GM21526 (cell line): ENCODE results near the gene POLD4.

ENCODE experiments used
- ATAC-seq: cut with Tn5 transposase; IDR thresholded peaks from one replicate; pipeline ENCODE4 v1.9.1; 2021; ENCODE audit warnings: moderate library complexity; ENCODE audit not compliant: unreplicated experiment, low FRiP score

POLD4 gene

DNA sequence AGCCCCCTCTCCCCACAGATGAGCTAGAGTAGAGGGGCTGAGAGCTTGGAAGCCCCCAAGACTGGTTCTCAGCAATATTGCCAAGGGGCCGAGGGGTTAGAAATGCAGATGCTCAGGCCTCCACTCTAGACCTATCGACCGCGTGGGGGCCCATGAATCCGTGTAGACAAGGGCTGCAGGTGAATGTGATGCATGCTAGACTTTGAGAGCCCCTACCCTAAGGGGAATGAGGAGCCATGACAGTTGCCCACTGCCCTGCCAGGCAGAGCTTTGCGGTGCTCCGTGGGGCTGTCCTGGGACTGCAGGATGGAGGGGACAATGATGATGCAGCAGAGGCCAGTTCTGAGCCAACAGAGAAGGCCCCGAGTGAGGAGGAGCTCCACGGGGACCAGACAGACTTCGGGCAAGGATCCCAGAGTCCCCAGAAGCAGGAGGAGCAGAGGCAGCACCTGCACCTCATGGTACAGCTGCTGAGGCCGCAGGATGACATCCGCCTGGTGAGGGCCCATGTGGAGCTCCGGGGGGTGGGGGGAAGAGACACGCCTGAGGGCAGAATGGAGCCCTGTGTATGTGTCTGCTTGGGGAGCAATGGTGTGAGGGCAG, 48.7 kb downstream of the POLD4 start:
- ATAC-seq = no peak

DNA sequence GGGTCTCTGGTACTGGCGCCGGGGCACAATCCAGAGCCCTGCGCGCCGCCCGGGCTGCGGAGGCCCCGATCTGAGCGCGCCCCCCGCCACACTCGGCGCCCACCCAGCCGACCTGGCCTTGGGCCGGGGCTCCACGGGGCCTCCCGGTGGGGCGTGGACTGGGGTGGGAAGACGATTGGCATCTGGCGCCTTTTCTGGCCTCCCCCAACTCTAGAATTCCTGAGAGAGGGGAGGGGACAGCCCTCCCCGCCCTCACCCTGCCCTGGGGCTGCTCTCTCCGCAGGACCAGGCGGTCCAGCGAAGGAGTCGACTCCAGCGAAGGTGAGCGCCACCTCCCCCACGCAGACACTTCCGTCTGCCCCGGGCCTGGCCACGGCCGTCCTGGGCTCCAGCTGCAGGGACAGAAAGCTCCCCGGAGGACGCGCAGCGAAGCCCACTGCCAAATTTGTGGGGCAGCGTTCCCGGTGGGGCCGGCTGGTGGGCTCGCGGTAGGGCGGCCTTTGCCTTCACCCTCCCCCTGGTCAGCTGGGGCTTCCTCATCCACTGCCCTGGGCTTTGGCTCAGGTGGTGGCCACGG, 49.4 kb downstream of the POLD4 start:
- ATAC-seq = no peak

DNA sequence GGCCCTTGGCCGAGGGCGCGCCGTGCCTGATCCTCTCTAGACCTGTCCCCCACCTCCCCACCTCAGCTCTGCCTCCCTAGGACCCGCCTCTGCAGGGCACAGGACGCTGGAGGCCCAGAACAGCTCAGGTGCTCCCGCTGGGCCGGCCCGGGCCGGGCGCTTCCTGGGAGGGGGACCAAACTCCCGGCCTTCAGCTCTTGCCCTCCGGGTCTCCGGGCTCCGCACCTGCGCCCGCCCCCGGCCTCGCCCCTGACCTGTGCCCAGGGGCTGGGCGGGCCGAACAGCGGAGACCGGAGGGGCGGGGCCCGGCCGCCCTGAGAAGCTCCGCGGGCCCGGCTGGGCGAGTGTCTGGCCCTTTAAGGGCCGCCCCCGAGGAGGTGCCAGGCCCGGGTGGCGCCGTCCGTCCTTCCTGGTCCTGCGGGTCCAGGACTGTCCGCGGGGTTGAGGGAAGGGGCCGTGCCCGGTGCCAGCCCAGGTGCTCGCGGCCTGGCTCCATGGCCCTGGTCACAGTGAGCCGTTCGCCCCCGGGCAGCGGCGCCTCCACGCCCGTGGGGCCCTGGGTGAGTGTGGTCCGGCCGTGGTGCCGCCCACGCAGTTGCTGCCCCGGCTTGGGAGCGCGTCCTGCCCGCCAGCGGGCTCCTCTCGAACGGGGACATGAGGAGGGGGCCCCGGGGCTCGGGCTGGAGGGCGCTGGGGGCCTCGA, 50.1 kb downstream of the POLD4 start, which contains the start of gene SSH3:
SSH3 (plus strand) TSS at position 399 of the 703 bp plus-strand sequence; CDS start at position 495, 96 bp downstream.
- no peak for ATAC-seq

DNA sequence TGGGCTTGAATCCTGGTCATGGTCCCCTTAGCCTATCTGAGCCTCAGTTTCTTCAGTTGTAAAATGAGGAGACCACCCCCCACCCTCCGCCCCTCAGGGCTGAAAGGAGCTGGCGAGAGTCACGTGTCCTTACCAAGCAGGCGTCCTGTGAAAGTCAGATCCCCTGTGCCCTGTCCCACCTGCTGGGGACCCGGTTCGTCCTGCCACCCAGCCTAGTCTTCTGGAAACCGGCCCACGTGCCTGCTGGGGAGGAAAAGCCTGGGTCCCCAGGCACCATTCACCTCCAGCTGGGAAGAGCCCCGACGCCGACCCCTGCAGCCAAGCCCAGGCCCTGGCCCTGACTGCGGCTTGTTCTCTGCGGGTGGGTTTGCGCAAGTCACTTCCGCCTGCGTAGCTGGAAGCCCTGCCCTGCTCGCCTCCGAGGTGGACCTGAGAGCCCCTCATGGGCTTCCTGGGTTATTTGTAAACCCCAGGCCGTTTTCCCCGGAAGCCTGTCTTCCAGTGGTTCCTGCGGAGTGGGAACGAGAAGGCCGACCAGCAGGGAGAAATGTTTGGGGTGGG, 50.7 kb downstream of the POLD4 start:
- no peak for ATAC-seq

DNA sequence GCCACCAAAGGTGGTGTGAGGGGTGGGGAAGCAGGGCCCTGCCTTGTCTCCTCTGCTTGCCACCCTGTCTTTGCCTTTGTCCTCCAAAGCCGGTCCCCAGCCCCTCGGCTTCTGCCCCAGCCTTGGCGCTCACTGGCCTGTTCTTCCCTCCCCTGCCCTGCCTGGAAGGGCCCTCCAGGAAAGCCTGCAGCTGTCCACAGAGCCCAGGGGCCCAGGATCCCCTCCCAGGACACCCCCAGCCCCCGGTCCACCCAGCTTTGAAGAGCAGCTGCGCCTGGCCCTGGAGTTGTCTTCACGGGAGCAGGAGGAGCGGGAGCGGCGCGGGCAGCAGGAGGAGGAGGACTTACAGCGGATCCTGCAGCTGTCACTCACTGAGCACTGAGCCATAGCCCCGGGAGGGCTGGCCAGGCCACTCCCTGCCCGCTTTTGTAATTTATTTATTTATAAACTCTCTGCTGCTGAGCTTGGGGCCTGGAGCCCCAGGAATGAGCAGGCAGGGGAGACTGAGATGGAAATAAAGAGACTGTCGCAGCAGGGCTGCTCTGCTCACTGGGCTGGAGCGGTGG, 51.3 kb downstream of the POLD4 start:
- no peak for ATAC-seq

DNA sequence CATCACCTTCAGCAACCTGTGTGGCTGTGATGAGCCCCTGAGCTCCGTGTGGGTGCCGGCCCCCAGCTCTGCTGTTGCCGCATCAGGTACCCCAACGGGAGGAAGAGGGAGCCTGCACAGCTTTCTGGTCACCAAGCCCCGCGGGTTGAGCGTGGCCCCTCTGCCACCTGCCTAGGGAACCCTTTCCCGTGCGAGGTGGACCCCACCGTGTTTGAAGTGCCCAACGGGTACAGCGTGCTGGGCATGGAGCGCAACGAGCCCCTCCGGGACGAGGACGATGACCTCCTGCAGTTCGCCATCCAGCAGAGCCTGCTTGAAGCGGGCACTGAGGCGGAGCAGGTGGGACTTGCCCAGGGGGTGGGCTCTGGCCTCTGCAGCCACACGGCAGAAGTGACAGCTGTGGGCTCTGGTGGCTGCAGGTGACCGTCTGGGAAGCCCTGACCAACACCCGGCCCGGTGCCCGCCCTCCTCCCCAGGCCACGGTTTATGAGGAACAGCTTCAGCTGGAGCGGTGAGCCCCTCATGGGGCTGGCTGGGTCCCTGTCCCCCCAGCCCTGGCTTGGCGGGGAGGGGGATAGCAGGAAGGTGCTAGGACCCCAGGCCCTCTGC, 51.9 kb downstream of the POLD4 start:
- no peak for ATAC-seq
